HepG2 (cell line): ENCODE data around the gene EIF4G2. TPM values are rescaled to one million over a fixed set of nuclear protein-coding genes. Genes with fewer than 3 reads are reported as not detected.

Experiments
- ATF2 ChIP-seq: sonication (generic); formaldehyde crosslinking; IDR thresholded peaks from 2 replicates; pipeline ENCODE4 v1.4.0; 2020; ENCODE audit warnings: missing genetic modification reagents
- CEBPG ChIP-seq: IDR thresholded peaks from 2 replicates; pipeline ENCODE4 v1.6.1; 2016
- HNRNPUL1 ChIP-seq: fragments of 200-400 bp; formaldehyde crosslinking; IDR thresholded peaks from 2 replicates; pipeline ENCODE4 v1.6.1; 2017; ENCODE audit warnings: low read depth, mild to moderate bottlenecking, low read length, moderate library complexity
- HOXA3 ChIP-seq: sonication (generic); formaldehyde crosslinking; IDR thresholded peaks from 2 replicates; pipeline ENCODE4 v1.5.0; 2020; ENCODE audit warnings: missing genetic modification reagents
- KDM5B ChIP-seq: sonication (generic); formaldehyde crosslinking; IDR thresholded peaks from 2 replicates; pipeline ENCODE4 v1.4.0; 2020; ENCODE audit warnings: missing genetic modification reagents, mild to moderate bottlenecking, borderline replicate concordance
- MAZ ChIP-seq, 2 experiments: sonication (generic) in 1 of 2; formaldehyde crosslinking in 1 of 2; IDR thresholded peaks; 2 replicates each; pipeline versions ENCODE4 v1.5.0 to v1.6.1; 2012 to 2020; ENCODE audit warnings: low read depth in 2 of 2, mild to moderate bottlenecking in 2 of 2, borderline replicate concordance in 1 of 2, improper control_type of control experiment in 1 of 2, low read length in 1 of 2, missing genetic modification reagents in 1 of 2, moderate library complexity in 1 of 2
- MYNN ChIP-seq: sonication (generic); formaldehyde crosslinking; IDR thresholded peaks from 2 replicates; pipeline ENCODE4 v1.4.0; 2020; ENCODE audit warnings: mild to moderate bottlenecking, low read depth, missing genetic modification reagents
- NCOA5 ChIP-seq: sonication (generic); formaldehyde crosslinking; IDR thresholded peaks from 2 replicates; pipeline ENCODE4 v1.4.0; 2020; ENCODE audit warnings: missing genetic modification reagents
- RBM22 ChIP-seq: fragments of 200-400 bp; formaldehyde crosslinking; optimal IDR thresholded peaks from 2 replicates; pipeline ENCODE3; 2017; ENCODE audit warnings: mild to moderate bottlenecking, low read length, moderate library complexity
- RCOR2 ChIP-seq: IDR thresholded peaks from 2 replicates; pipeline ENCODE4 v1.6.1; 2016; ENCODE audit warnings: missing biosample characterization, missing genetic modification reagents
- RNF219 ChIP-seq: sonication (generic); formaldehyde crosslinking; IDR thresholded peaks from 2 replicates; pipeline ENCODE4 v1.5.0; 2020; ENCODE audit warnings: mild to moderate bottlenecking, missing genetic modification reagents
- SKI ChIP-seq: fragments of 450-650 bp; IDR thresholded peaks from one replicate; pipeline ENCODE4 v1.6.1; 2018; ENCODE audit warnings: mild to moderate bottlenecking; ENCODE audit not compliant: partially characterized antibody
- SOX13 ChIP-seq, 3 experiments: fragments of 450-650 bp in 1 of 3; sonication (generic) in 1 of 3; formaldehyde crosslinking in 1 of 3; IDR thresholded peaks in 2 of 3; conservative IDR thresholded peaks in 1 of 3; 2 replicates each; pipeline versions ENCODE4 v1.5.0 to v1.6.1; 2016 to 2020; ENCODE audit warnings: antibody characterized with exemption in 1 of 3, mild to moderate bottlenecking in 1 of 3, missing compliant biosample characterization in 1 of 3, missing genetic modification reagents in 1 of 3, moderate library complexity in 1 of 3
- ZBTB33 ChIP-seq: sonication (generic); formaldehyde crosslinking; IDR thresholded peaks from 2 replicates; pipeline ENCODE4 v1.4.0; 2020; ENCODE audit warnings: missing genetic modification reagents
- ZBTB8A ChIP-seq: sonication (generic); formaldehyde crosslinking; IDR thresholded peaks from 2 replicates; pipeline ENCODE4 v1.4.0; 2020; ENCODE audit warnings: mild to moderate bottlenecking, low read depth, missing genetic modification reagents, borderline replicate concordance
- ZNF30 ChIP-seq: sonication (generic); formaldehyde crosslinking; IDR thresholded peaks from 2 replicates; pipeline ENCODE4 v1.5.0; 2020; ENCODE audit warnings: mild to moderate bottlenecking, missing genetic modification reagents
- ZNF572 ChIP-seq: sonication (generic); formaldehyde crosslinking; IDR thresholded peaks from 2 replicates; pipeline ENCODE4 v1.5.1; 2020; ENCODE audit warnings: mild to moderate bottlenecking, missing genetic modification reagents
- ZNF761 ChIP-seq: sonication (generic); formaldehyde crosslinking; conservative IDR thresholded peaks from 2 replicates; pipeline ENCODE4 v1.4.0; 2020; ENCODE audit warnings: mild to moderate bottlenecking, missing genetic modification reagents
- polyA plus RNA-seq, 8 experiments: library from polyadenylated mRNA; depleted of rRNA in 3 of 8; stranded (reverse) in 7 of 8; unstranded in 1 of 8; fragments of >200 nt; fragmentation: Illumina TruSeq in 4 of 8; extraction: Trizol in 4 of 8; gene quantifications; 2 replicates each; pipeline versions ENCODE4 v1.2.1 to v1.2.3, GENCODE V29; 2011 to 2016; ENCODE audit warnings: low read depth in 4 of 8, missing spikeins in 1 of 8, mixed read lengths in 1 of 8; ENCODE audit not compliant: insufficient read depth in 1 of 8
- total RNA-seq, 5 experiments: library from RNA; depleted of rRNA; stranded (reverse); fragments of >200 nt; fragmentation: Illumina TruSeq; extraction: Trizol; gene quantifications; 2 replicates each; pipeline ENCODE4 v1.2.3, GENCODE V29; 2016; ENCODE audit warnings: low read depth in 1 of 5
- TF ChIP-seq, protein P1 (sequence below): IDR thresholded peaks from 2 replicates; pipeline ENCODE4 v1.4.0; 2020; ENCODE audit warnings: mild to moderate bottlenecking, missing genetic modification reagents

Gene EIF4G2
- total and polyA plus RNA-seq, 2 of the 13 experiments (the other 11 are each of a cell fraction or from before 2014, with no cell fraction given): 362 to 546 TPM

DNA sequence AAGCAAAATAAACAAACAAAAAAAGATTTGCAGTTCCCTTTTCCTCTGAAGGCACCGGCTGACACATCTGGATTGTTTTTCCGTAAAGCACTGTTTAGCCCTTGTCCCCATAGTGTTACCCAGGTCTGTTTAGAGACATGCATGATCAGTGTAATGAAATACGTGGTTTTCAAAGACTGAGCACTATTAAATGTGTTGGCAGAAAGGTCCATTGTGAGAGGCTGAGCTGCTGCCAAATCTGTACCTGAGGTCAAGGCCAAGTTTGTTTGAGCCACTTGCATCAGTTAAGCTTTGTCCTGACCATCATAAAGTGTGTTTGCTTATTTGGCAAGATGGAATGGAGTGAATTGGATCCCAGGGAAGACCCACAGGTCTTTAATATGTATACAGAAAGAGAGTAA lies 31.3 kb downstream of the EIF4G2 start (continued):
- TF ChIP-seq RNF219 (CRISPR knock-in tag): no peak
- no peak for TF ChIP-seq HNRNPUL1
- no peak for TF ChIP-seq ATF2 (CRISPR knock-in tag)
- no peak for TF ChIP-seq SOX13 (IDR thresholded peaks at IDR 0.05)
- TF ChIP-seq SOX13 (CRISPR knock-in tag; conservative IDR thresholded peaks at IDR 0.05 in 1 of 2, IDR thresholded peaks at IDR 0.05 in 1 of 2): peak in 1 of 2 experiments; percentile 57; a peak in 1 of 4 replicates
- no peak for TF ChIP-seq ZNF30
- TF ChIP-seq NCOA5 (CRISPR knock-in tag): no peak
- no peak for TF ChIP-seq ZNF572 (CRISPR knock-in tag)
- TF ChIP-seq, protein P1, sequence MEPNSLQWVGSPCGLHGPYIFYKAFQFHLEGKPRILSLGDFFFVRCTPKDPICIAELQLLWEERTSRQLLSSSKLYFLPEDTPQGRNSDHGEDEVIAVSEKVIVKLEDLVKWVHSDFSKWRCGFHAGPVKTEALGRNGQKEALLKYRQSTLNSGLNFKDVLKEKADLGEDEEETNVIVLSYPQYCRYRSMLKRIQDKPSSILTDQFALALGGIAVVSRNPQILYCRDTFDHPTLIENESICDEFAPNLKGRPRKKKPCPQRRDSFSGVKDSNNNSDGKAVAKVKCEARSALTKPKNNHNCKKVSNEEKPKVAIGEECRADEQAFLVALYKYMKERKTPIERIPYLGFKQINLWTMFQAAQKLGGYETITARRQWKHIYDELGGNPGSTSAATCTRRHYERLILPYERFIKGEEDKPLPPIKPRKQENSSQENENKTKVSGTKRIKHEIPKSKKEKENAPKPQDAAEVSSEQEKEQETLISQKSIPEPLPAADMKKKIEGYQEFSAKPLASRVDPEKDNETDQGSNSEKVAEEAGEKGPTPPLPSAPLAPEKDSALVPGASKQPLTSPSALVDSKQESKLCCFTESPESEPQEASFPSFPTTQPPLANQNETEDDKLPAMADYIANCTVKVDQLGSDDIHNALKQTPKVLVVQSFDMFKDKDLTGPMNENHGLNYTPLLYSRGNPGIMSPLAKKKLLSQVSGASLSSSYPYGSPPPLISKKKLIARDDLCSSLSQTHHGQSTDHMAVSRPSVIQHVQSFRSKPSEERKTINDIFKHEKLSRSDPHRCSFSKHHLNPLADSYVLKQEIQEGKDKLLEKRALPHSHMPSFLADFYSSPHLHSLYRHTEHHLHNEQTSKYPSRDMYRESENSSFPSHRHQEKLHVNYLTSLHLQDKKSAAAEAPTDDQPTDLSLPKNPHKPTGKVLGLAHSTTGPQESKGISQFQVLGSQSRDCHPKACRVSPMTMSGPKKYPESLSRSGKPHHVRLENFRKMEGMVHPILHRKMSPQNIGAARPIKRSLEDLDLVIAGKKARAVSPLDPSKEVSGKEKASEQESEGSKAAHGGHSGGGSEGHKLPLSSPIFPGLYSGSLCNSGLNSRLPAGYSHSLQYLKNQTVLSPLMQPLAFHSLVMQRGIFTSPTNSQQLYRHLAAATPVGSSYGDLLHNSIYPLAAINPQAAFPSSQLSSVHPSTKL (CRISPR knock-in tag): peak; percentile 72
- no peak for TF ChIP-seq KDM5B
- TF ChIP-seq ZBTB33: no peak
- TF ChIP-seq HOXA3 (CRISPR knock-in tag): no peak
- TF ChIP-seq MAZ (IDR thresholded peaks at IDR 0.05; ENCODE audit: borderline replicate concordance, low read depth, low read length): no peak
- TF ChIP-seq MAZ (CRISPR knock-in tag; IDR thresholded peaks at IDR 0.05; ENCODE audit: low read depth): no peak
- TF ChIP-seq MYNN (CRISPR knock-in tag): no peak
- no peak for TF ChIP-seq ZNF761 (CRISPR knock-in tag)
- TF ChIP-seq RBM22: no peak
- TF ChIP-seq ZBTB8A (CRISPR knock-in tag): no peak
- no peak for TF ChIP-seq RCOR2
- TF ChIP-seq SKI: peak; percentile 58
- peak; percentile 60; the same call in 1 of the 2 replicates for TF ChIP-seq CEBPG
